ENCODE measurements around the gene GRB10.

DNA sequence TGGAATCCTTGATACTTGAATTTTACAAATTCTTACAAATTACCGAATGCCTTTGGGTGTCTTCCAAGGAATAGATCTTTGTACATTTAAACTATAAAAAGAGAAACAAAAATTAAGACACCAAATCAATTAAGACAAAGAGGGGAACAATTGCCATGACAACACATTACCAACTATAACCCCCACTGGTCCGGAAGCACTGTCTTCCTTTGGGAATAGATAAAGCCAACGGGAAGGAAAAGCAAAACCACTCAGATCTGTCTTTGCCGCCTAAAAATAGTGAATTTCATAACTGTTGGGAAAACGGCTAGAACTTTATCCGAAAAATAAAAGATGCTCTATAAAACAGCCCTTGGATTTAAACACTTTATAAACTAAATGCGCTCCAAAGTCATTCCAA lies 37.4 kb downstream of the GRB10 start:
- TF ChIP-seq, protein P1, sequence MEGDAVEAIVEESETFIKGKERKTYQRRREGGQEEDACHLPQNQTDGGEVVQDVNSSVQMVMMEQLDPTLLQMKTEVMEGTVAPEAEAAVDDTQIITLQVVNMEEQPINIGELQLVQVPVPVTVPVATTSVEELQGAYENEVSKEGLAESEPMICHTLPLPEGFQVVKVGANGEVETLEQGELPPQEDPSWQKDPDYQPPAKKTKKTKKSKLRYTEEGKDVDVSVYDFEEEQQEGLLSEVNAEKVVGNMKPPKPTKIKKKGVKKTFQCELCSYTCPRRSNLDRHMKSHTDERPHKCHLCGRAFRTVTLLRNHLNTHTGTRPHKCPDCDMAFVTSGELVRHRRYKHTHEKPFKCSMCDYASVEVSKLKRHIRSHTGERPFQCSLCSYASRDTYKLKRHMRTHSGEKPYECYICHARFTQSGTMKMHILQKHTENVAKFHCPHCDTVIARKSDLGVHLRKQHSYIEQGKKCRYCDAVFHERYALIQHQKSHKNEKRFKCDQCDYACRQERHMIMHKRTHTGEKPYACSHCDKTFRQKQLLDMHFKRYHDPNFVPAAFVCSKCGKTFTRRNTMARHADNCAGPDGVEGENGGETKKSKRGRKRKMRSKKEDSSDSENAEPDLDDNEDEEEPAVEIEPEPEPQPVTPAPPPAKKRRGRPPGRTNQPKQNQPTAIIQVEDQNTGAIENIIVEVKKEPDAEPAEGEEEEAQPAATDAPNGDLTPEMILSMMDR (IDR thresholded peaks at IDR 0.05; ENCODE audit: borderline replicate concordance, extremely low read depth, low read length, poor library complexity, severe bottlenecking), result no peak
- TF ChIP-seq EZH2 (IDR thresholded peaks at IDR 0.05; ENCODE audit: borderline replicate concordance, low read depth, low read length, severe bottlenecking), result no peak
